ENCODE results near the gene DENND1C. TPM values are rescaled to one million over a fixed set of nuclear protein-coding genes. Genes with fewer than 3 reads are reported as not detected.
A peak's percentile ranks its signal among the peaks of the same experiment; 100 is the strongest.
"Not testable (repeated sequence)": the region's sequence is repeated elsewhere in the genome, so short reads cannot be mapped to it uniquely, and the experiment has no call there.

Gene DENND1C
- polyA plus RNA-seq, 10 donors = 0.39 to 4.3 (median 1.1) TPM

GRCh38 chr19:6457958-6458694 lies 23.5 kb downstream of the DENND1C start:
- DNase-seq = no peak

- no peak for DNase-seq
Observed at GRCh38 chr19:6455924-6456323, 25.7 kb downstream of the DENND1C start.

- no peak for DNase-seq
Observed at GRCh38 chr19:6453951-6454565, 27.5 kb downstream of the DENND1C start.

GRCh38 chr19:6452899-6453298 lies 28.7 kb downstream of the DENND1C start:
- no peak for DNase-seq

GRCh38 chr19:6452223-6452614 lies 29.4 kb downstream of the DENND1C start:
- no peak for DNase-seq

- DNase-seq = no peak
Observed at GRCh38 chr19:6451583-6452222, 29.9 kb downstream of the DENND1C start.

- no peak for DNase-seq
Observed at GRCh38 chr19:6450166-6450565, 31.4 kb downstream of the DENND1C start.

GRCh38 chr19:6448045-6448444 lies 33.5 kb downstream of the DENND1C start:
- DNase-seq = no peak

GRCh38 chr19:6446452-6446851 lies 35.1 kb downstream of the DENND1C start:
- DNase-seq = no peak

- DNase-seq = no peak
Observed at GRCh38 chr19:6443986-6444385, 37.6 kb downstream of the DENND1C start.

GRCh38 chr19:6442087-6442688 lies 39.4 kb downstream of the DENND1C start:
- no peak for DNase-seq

GRCh38 chr19:6440905-6441304 lies 40.7 kb downstream of the DENND1C start:
- no peak for DNase-seq

- DNase-seq = no peak
Observed at GRCh38 chr19:6439743-6440142, 41.8 kb downstream of the DENND1C start.

- DNase-seq = no peak
Observed at GRCh38 chr19:6433663-6434062, 47.9 kb downstream of the DENND1C start, which contains the start of gene SLC25A41. TSS of gene SLC25A41 (minus strand) at chr19:6433763. CDS start at chr19:6433693, 70 bp downstream.

- DNase-seq = no peak
Observed at GRCh38 chr19:6433165-6433564, 48.4 kb downstream of the DENND1C start.

- no peak for DNase-seq
Observed at GRCh38 chr19:6431891-6432290, 49.7 kb downstream of the DENND1C start.

GRCh38 chr19:6429419-6430221 lies 52.0 kb downstream of the DENND1C start:
- DNase-seq = no peak

- DNase-seq = not testable (repeated sequence)
Observed at GRCh38 chr19:6428692-6429418, 52.7 kb downstream of the DENND1C start.

GRCh38 chr19:6427131-6427530 lies 54.5 kb downstream of the DENND1C start:
- DNase-seq = no peak

- peak in 1 of 3 donors; percentile 34 for DNase-seq
Observed at GRCh38 chr19:6425732-6426620, 55.6 kb downstream of the DENND1C start.
